Stimulated activated naive CD4-positive, alpha-beta T cell treated with Interleukin-2 at 50 U/mL for 16 hours (primary cell): ENCODE measurements around the gene NT5C3A.
A peak's percentile ranks its signal among the peaks of the same experiment; 100 is the strongest.

Source experiments
- DNase-seq: peaks from one replicate; lab custom pipeline; 2025; lab: John Stamatoyannopoulos, UW

Gene NT5C3A

GRCh38 chr7:33075818-33076518, 13.4 kb upstream of the NT5C3A start:
- DNase-seq: no peak

- DNase-seq: no peak
Measured at GRCh38 chr7:33073243-33073642, 10.7 kb upstream of the NT5C3A start.

DNA sequence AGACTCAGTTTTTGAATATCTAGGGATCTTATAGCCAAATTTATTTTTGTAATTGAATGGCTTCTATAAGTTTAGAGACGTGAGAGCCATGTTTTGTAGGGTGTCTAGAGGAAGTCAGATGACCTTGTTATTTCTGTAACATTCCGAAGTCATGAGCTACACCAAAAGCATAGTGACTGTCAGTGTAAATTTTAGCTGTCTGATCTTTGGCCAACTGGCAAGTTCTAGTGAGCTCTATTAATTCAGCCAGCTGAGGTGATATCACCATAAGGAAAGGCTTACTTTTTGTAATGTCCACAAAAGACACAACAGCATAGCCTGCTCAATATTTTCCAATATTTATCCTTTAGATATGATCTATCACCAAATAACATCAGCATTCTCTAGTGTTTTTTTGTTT, 9.9 kb upstream of the NT5C3A start:
- DNase-seq: no peak

DNA sequence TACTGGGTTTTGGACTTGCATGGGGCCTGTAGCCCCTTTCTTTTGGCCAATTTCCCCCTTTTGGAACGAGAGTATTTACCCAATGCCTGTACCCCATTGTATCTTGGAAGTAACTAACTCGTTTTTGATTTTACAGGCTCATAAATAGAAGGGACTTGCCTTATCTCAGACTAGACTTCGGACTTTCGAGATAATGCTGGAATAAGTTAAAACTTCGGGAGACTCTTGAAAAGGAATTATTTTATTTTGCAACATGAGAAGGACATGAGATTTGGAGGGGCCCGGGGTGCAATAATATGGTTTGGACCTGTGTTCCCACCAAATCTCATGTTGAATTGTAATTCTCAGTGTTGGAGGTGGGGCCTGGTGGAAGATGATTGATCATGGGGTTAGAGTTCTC, 8.3 kb upstream of the NT5C3A start:
- no peak for DNase-seq

- DNase-seq: no peak
Measured at GRCh38 chr7:33070277-33070676, 7.7 kb upstream of the NT5C3A start.

GRCh38 chr7:33067921-33068320, 5.3 kb upstream of the NT5C3A start:
- DNase-seq: no peak

- no peak for DNase-seq
Measured at GRCh38 chr7:33066771-33067170, 4.2 kb upstream of the NT5C3A start.

- DNase-seq: no peak
Measured at GRCh38 chr7:33065981-33066380, 3.4 kb upstream of the NT5C3A start.

DNA sequence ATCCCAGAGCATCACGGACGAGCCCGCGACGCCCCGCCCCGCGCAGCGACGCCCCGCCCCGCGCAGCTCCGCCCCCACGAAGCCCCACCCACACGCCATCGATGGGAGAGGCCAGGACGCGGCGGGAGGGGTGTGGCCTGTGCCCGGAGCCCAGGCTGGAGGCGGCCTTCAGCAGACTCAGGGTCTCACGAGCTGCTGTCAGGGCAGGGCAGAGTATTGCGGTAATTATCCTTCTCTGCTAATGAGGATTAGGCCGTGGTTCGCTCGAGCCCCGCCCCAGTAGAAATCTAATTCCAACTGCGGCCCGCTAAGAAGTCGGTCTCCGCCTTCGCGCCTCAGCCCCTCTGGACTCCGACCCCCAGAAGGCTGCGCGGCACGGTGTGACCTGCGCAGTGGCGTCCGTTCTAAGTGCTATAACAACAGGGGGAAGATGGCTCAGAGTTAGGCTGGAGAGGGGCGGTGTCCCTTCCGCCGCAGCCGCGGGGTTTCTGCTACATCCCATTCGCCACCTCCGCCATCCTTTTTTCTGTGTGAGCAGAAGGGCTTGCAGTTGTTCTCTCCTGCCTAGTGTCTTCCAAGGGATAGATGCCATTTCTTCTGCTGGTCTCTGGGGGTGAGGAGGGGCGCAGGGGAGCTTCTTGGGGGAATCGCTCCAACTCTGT, 337 bp upstream of the NT5C3A start:
- DNase-seq: peak; percentile 89

DNA sequence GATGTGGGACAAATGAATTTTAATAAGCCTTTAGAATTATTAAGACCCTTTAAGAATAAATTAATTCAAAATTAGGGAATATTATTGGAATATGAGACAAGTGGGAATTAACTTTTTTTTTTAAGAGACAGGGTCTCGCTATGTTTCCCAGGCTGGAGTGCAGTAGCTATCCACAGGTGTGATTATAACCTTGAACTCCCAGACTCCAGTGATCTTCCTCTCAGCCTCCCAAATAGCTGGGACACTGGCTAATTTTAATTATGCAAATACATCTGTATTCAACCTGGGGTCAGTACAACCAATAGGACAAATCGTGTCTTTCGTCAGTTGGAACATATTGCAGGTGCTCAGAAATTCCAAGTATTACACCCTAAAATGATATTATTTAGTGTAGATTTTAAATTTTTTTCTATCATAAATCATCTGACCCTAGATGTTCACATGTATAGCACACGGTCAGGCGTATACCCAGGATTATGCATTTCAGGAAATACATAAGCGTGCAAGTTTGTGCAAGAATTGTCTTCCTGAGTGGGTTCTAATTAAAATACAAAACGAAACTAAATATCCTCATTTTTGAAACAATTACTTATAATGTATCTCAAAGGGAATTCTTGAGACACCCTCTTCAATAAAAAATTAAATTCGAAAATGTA, 1.2 kb downstream of the NT5C3A start:
- DNase-seq: no peak

DNA sequence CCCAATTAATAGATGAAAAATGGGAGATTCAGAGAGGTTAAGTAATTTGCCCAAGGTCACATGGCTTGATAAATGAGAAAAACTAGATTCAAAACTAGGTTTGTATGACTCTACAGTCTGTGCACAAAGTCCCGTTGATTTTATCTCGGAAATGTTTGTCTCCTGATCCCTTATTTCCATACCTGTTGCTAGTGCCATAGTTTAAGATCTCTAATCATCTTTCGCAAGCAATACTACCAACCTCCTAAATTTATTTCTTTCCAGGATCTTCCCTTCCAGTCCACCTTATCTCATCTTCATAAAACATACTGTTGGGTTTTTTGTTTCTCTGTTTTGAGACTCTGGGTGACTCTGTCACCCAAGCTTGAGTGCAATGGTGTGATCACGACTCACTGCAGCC, 2.9 kb downstream of the NT5C3A start:
- DNase-seq: no peak

- DNase-seq: no peak
Measured at GRCh38 chr7:33055158-33055557, 7.4 kb downstream of the NT5C3A start.

GRCh38 chr7:33054261-33054964, 8.2 kb downstream of the NT5C3A start:
- no peak for DNase-seq

GRCh38 chr7:33053721-33054120, 8.9 kb downstream of the NT5C3A start:
- no peak for DNase-seq

DNA sequence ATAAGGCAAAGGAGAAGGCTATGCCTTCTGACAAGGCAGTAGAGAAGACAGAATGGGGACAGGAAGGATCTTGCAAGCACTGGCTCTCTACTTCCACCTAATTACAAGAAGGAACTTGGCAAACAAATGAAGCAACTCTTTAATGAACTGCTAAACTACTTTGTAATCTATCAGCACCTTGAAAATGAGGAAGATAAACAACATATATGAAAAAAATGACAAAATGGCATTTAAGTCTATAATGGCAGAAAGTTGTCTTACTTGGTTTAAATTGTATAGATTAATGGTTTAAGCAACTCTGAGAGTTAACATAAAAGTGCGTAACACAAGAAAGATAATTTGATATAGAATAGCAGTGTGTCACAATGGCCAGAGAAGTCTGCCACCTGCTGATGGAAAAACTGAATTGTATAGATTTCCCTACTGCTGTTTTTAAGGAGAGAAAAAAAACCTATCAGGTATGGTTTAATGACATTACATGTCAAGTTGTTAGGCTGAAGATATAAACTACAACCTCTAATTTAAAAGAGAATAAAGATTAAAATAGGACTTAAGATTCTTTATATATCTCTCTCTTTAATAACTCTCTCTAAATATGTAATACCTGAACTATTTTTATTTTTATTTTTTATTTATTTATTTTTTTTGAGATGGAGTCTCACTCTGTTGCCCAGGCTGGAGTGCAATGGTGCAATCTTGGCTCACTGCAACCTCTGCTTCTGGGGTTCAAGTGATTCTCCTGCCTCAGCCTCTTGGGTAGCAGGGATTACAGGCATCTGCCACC, 11.8 kb downstream of the NT5C3A start:
- DNase-seq: no peak

DNA sequence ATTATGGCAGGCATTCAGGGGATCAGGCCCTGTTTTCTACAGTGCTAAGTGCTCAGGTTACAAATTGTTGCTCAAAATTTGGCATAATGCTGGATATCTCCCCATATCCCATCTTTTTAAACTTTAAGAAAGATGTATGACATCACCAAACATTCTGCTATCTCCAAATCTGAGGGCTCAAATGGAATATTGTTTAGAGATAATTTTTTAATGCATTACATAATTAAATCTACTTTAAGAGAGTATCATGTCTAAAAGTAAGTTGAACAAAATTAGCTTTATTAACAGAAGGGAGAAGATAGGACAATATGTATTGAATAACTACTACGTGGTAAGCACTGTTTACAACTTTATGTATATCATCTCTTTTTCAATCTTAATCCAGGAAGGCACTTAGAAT, 13.9 kb downstream of the NT5C3A start:
- DNase-seq: no peak

DNA sequence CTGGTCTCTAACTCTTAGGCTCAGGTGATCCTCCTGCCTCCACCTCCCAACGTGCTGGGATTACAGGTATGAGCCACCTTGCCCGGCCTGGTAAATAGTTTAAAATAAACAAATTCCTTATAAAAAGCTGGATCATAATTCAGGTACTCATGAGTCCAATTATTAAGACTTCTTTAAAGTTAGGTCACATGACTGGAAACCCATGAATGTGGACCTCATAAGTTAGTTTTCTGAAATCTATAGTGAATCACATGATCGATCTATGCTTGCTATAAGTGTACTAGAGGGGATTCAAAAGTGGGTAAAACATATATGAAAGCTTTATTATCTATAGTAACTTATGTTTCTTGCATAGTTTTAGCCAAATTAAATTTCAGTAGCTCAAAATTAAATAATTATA, 14.3 kb downstream of the NT5C3A start:
- DNase-seq: no peak

- DNase-seq: no peak
Measured at GRCh38 chr7:33044986-33045385, 17.6 kb downstream of the NT5C3A start.

DNA sequence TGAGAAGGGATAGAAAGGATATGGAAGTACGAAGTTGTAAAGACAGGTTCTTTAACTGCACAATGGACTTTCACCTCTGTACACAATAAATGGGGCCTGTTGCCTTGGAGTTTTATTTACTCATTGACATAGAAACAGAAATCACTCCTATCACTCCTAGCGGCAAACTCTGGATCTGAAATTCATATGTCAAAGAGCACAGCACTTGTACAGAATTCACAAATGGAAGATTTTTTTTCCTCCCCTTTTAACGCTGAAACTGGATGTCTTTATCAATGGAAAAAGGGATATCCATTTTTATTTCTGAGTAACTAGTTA, 18.2 kb downstream of the NT5C3A start:
- DNase-seq: no peak

GRCh38 chr7:33043501-33044400, 18.8 kb downstream of the NT5C3A start:
- DNase-seq: no peak
